Neural cell (in vitro differentiated cells): Measurements from ENCODE around the gene MTARC1. TPM values are rescaled to one million over a fixed set of nuclear protein-coding genes. Genes with fewer than 3 reads are reported as not detected.

Source experiments
- H2AFZ ChIP-seq: fragments of 200-600, 300-800 bp; sonication (generic), shearing (Covaris generic); 2 replicates; pipeline ENCODE4 v1.6.0; 2014; ENCODE audit warnings: low read depth, mild to moderate bottlenecking, antibody characterized with exemption, low read length, moderate library complexity
- H3F3A ChIP-seq: fragments of 200-600 bp; shearing (Covaris generic); 2 replicates; pipeline ENCODE4 v1.6.1; 2016; ENCODE audit warnings: mild to moderate bottlenecking, moderate library complexity, mixed read lengths, antibody characterized with exemption, low read length; ENCODE audit not compliant: insufficient read depth, poor library complexity, severe bottlenecking
- H3K27ac ChIP-seq: fragments of 200-600, 300-800 bp; sonication (generic), shearing (Covaris generic); 2 replicates; pipeline ENCODE4 v1.5.1; 2014; ENCODE audit warnings: mild to moderate bottlenecking, low read length, moderate library complexity
- H3K27me3 ChIP-seq: fragments of 300-800, 200-600 bp; sonication (generic), shearing (Covaris generic); 2 replicates; pipeline ENCODE4 v1.6.0; 2014; ENCODE audit warnings: mild to moderate bottlenecking, low read depth, low read length, moderate library complexity; ENCODE audit not compliant: insufficient read depth
- H3K36me3 ChIP-seq: fragments of 300-800, 200-600 bp; sonication (generic), shearing (Covaris generic); 2 replicates; pipeline ENCODE4 v1.5.1; 2014; ENCODE audit warnings: mild to moderate bottlenecking, antibody characterized with exemption, low read length, moderate library complexity; ENCODE audit not compliant: insufficient read depth
- H3K4me2 ChIP-seq: fragments of 300-800, 200-600 bp; sonication (generic), shearing (Covaris generic); 2 replicates; pipeline ENCODE4 v1.6.0; 2014; ENCODE audit warnings: mild to moderate bottlenecking, low read length
- H3K4me3 ChIP-seq: fragments of 300-800, 200-600 bp; sonication (generic), shearing (Covaris generic); 2 replicates; pipeline ENCODE4 v1.5.1; 2014; ENCODE audit warnings: mild to moderate bottlenecking, low read length, moderate library complexity
- H3K79me2 ChIP-seq: fragments of 200-600 bp; shearing (Covaris generic); replicated peaks from 2 replicates; pipeline ENCODE4 v1.6.0; 2014; ENCODE audit warnings: mild to moderate bottlenecking, low read length, moderate library complexity; ENCODE audit not compliant: insufficient read depth
- H3K9ac ChIP-seq: fragments of 300-800, 200-600 bp; sonication (generic), shearing (Covaris generic); 2 replicates; pipeline ENCODE4 v1.6.1; 2016; ENCODE audit warnings: mild to moderate bottlenecking, low read length, mixed read lengths
- H3K9me2 ChIP-seq: fragments of 200-600 bp; shearing (Covaris generic); 2 replicates; pipeline ENCODE4 v1.6.1; 2016; ENCODE audit warnings: mild to moderate bottlenecking, low read length, mixed read lengths; ENCODE audit not compliant: insufficient read depth
- H3K9me3 ChIP-seq: fragments of 200-600, 300-800 bp; sonication (generic), shearing (Covaris generic); 2 replicates; pipeline ENCODE4 v1.6.1; 2016; ENCODE audit warnings: mild to moderate bottlenecking, mixed run types, low read length, moderate library complexity, mixed read lengths
- H4K20me1 ChIP-seq: fragments of 200-600 bp; shearing (Covaris generic); 2 replicates; pipeline ENCODE4 v1.6.1; 2016; ENCODE audit warnings: mild to moderate bottlenecking, mixed run types; ENCODE audit not compliant: insufficient read depth
- EP300 ChIP-seq: fragments of 450-650 bp; conservative IDR thresholded peaks from 2 replicates; pipeline ENCODE4 v1.6.1; 2014; ENCODE audit warnings: antibody characterized with exemption, mild to moderate bottlenecking, moderate library complexity; ENCODE audit not compliant: poor library complexity, severe bottlenecking
- EZH2 ChIP-seq: fragments of 200-600, 300-800 bp; shearing (Covaris generic), sonication (generic); IDR thresholded peaks from 2 replicates; pipeline ENCODE4 v1.6.1; 2014; ENCODE audit warnings: antibody characterized with exemption, low read length, borderline replicate concordance, mild to moderate bottlenecking; ENCODE audit not compliant: insufficient read depth, poor library complexity, severe bottlenecking
- MXI1 ChIP-seq: fragments of 450-650 bp; conservative IDR thresholded peaks from 2 replicates; pipeline ENCODE4 v1.6.1; 2014; ENCODE audit warnings: antibody characterized with exemption, mild to moderate bottlenecking; ENCODE audit not compliant: poor library complexity, severe bottlenecking
- POLR2AphosphoS5 ChIP-seq: IDR thresholded peaks from 2 replicates; pipeline ENCODE4 v1.6.1; 2012
- RAD21 ChIP-seq: fragments of 450-650 bp; conservative IDR thresholded peaks from 2 replicates; pipeline ENCODE4 v1.6.1; 2014; ENCODE audit warnings: antibody characterized with exemption, mild to moderate bottlenecking, moderate library complexity
- SMC3 ChIP-seq: fragments of 450-650 bp; conservative IDR thresholded peaks from 2 replicates; pipeline ENCODE4 v1.6.1; 2014; ENCODE audit warnings: antibody characterized with exemption, mild to moderate bottlenecking, moderate library complexity; ENCODE audit not compliant: poor library complexity
- TAF1 ChIP-seq: IDR thresholded peaks from 2 replicates; pipeline ENCODE4 v1.6.1; 2012; ENCODE audit warnings: low read depth
- polyA plus RNA-seq: library from polyadenylated mRNA; depleted of rRNA; stranded (reverse); fragments of >200 nt; gene quantifications from 2 replicates; pipeline ENCODE4 v1.2.3, GENCODE V29; 2014
- TF ChIP-seq, protein P1 (sequence below): fragments of 450-650 bp; IDR thresholded peaks from 2 replicates; pipeline ENCODE4 v1.5.1; 2014; ENCODE audit warnings: antibody characterized with exemption, mild to moderate bottlenecking, moderate library complexity; ENCODE audit not compliant: poor library complexity, severe bottlenecking
- TF ChIP-seq, protein P2 (sequence below): IDR thresholded peaks from 2 replicates; pipeline ENCODE4 v1.6.1; 2012; ENCODE audit warnings: borderline replicate concordance

Gene MTARC1
- polyA plus RNA-seq, 1 donor from 2014 or later, result 4.2 TPM

DNA sequence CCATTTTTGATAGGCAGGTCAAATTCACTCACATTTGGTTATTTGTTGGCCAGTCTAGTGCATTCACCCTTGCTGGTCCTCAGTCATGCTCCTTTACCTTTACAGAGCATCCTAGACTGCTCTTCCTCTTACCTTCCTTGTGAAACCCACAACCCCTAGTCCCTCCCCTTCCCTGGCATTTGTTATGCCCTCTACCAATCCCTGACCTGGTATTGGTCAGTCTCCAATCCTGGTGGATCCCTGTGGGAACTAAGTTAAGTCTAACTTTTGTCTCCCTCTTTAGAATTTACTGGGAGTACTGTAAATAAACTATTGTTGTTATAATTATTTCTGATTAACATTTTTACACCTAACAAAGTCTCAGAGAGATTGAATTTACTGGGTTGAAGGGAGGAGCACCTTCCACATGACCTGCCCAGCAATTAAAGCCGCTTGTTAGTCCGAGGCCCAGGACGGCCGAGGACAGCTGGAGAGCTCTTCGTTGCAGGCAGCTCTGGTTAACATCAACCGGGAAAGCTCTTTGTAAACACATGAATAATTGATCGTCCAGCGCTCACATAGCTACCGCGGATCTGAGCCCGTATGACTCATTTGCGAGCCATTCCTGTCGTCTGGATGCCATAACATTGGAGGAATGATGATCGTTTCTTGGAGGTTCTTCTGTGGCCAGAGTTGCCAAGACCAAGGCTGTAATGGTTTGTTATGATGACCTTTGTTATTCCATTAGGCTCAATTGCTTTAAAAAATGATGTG, 31.9 kb downstream of the MTARC1 start:
- H3K4me2 ChIP-seq, result no peak overlapping the region
- H3K9me2 ChIP-seq, result no peaks in the 10 kb centered on the region
- H4K20me1 ChIP-seq, result no peaks in the 10 kb centered on the region

DNA sequence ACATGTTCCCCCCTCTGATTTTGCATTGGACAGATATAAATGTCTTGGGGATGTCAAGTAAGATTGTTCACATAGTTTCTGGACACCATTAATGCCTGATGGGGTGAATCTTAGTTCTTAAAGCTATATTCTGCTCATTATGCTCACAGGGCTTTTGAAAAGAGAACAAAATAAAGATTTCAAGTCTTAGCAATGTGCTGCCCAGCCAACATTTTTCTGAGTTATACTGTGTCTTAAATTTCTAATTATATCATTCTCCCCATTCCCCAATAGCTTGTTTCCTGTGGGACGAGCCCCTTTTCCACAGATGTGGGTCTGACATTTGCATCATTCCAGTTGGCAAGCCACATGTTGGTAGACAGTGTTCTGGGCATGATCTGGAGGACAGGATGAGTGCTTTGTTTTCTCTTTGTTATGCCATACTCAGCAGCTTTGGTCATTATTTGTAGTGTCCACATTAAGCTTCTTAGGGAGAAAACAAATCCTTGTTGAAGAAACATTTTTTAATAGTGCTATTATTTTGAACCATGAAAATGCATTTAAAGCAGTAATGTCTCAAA, 32.8 kb downstream of the MTARC1 start:
- H3K79me2 ChIP-seq, result no peaks in the 10 kb centered on the region
- H3K9me3 ChIP-seq, result no peaks in the 10 kb centered on the region
- no peak overlapping the region for H2AFZ ChIP-seq
- no peak overlapping the region for H3K9ac ChIP-seq
- TF ChIP-seq RAD21, result no peak
- TF ChIP-seq, protein P1, sequence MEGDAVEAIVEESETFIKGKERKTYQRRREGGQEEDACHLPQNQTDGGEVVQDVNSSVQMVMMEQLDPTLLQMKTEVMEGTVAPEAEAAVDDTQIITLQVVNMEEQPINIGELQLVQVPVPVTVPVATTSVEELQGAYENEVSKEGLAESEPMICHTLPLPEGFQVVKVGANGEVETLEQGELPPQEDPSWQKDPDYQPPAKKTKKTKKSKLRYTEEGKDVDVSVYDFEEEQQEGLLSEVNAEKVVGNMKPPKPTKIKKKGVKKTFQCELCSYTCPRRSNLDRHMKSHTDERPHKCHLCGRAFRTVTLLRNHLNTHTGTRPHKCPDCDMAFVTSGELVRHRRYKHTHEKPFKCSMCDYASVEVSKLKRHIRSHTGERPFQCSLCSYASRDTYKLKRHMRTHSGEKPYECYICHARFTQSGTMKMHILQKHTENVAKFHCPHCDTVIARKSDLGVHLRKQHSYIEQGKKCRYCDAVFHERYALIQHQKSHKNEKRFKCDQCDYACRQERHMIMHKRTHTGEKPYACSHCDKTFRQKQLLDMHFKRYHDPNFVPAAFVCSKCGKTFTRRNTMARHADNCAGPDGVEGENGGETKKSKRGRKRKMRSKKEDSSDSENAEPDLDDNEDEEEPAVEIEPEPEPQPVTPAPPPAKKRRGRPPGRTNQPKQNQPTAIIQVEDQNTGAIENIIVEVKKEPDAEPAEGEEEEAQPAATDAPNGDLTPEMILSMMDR, result no peak
- no peak for TF ChIP-seq MXI1
- TF ChIP-seq, protein P2, sequence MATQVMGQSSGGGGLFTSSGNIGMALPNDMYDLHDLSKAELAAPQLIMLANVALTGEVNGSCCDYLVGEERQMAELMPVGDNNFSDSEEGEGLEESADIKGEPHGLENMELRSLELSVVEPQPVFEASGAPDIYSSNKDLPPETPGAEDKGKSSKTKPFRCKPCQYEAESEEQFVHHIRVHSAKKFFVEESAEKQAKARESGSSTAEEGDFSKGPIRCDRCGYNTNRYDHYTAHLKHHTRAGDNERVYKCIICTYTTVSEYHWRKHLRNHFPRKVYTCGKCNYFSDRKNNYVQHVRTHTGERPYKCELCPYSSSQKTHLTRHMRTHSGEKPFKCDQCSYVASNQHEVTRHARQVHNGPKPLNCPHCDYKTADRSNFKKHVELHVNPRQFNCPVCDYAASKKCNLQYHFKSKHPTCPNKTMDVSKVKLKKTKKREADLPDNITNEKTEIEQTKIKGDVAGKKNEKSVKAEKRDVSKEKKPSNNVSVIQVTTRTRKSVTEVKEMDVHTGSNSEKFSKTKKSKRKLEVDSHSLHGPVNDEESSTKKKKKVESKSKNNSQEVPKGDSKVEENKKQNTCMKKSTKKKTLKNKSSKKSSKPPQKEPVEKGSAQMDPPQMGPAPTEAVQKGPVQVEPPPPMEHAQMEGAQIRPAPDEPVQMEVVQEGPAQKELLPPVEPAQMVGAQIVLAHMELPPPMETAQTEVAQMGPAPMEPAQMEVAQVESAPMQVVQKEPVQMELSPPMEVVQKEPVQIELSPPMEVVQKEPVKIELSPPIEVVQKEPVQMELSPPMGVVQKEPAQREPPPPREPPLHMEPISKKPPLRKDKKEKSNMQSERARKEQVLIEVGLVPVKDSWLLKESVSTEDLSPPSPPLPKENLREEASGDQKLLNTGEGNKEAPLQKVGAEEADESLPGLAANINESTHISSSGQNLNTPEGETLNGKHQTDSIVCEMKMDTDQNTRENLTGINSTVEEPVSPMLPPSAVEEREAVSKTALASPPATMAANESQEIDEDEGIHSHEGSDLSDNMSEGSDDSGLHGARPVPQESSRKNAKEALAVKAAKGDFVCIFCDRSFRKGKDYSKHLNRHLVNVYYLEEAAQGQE, result no peak
- no peak for TF ChIP-seq POLR2AphosphoS5
- H3K36me3 ChIP-seq, result no peaks in the 10 kb centered on the region
- H3K27me3 ChIP-seq, result no peaks in the 10 kb centered on the region
- H4K20me1 ChIP-seq, result no peaks in the 10 kb centered on the region
- H3F3A ChIP-seq, result no peaks in the 10 kb centered on the region
- no peak overlapping the region for H3K27ac ChIP-seq
- H3K4me2 ChIP-seq, result no peak overlapping the region
- no peaks in the 10 kb centered on the region for H3K9me2 ChIP-seq
- H3K4me3 ChIP-seq, result no peak overlapping the region

More for the DNA sequence above, 31.9 kb downstream of the MTARC1 start:
- H3K36me3 ChIP-seq, result no peaks in the 10 kb centered on the region
- H3K9ac ChIP-seq, result no peak overlapping the region
- TF ChIP-seq, protein P2, result no peak
- TF ChIP-seq, protein P1, result no peak
- TF ChIP-seq SMC3 (no peak), EP300 (no peak), RAD21 (no peak), MXI1 (no peak), POLR2AphosphoS5 (no peak), EZH2 (no peak), TAF1 (no peak)
- H3K27ac ChIP-seq, result no peak overlapping the region
- no peak overlapping the region for H2AFZ ChIP-seq
- no peaks in the 10 kb centered on the region for H3K79me2 ChIP-seq
- H3K9me3 ChIP-seq, result no peaks in the 10 kb centered on the region
- no peak overlapping the region for H3K4me3 ChIP-seq
- H3F3A ChIP-seq, result no peaks in the 10 kb centered on the region
- no peaks in the 10 kb centered on the region for H3K27me3 ChIP-seq
